ENCODE data around the gene THUMPD3. TPM values are rescaled to one million over a fixed set of nuclear protein-coding genes. Genes with fewer than 3 reads are reported as not detected.
A peak's percentile ranks its signal among the peaks of the same experiment; 100 is the strongest.

THUMPD3 gene
- total RNA-seq, 1 donor from 2014 or later: 32.7 TPM

- no peak for DNase-seq (ENCODE audit: low read depth)
- TF ChIP-seq CTCF (IDR thresholded peaks at IDR 0.05; ENCODE audit: insufficient read depth, low read depth, low read length) (no peak), EZH2 (IDR thresholded peaks at IDR 0.05; ENCODE audit: insufficient read depth, low read length) (no peak)
- H3K9ac ChIP-seq (ENCODE audit: low read length): no peak overlapping the region
- Mint-ChIP-seq H3K4me3 (ENCODE audit: unreplicated experiment) (no peak overlapping the region), H3K27me3 (ENCODE audit: low read depth, unreplicated experiment) (no peaks in the 10 kb centered on the region), H3K36me3 (ENCODE audit: low read depth, unreplicated experiment) (peaks cover 4% of the 10 kb centered on the region), H3K27ac (ENCODE audit: unreplicated experiment) (no peak overlapping the region), H3K9me3 (ENCODE audit: unreplicated experiment) (no peaks in the 10 kb centered on the region), H3K4me1 (ENCODE audit: low read depth, unreplicated experiment) (peaks cover 33% of the 10 kb centered on the region)
- no peak overlapping the region for H3K4me3 ChIP-seq (ENCODE audit: insufficient read depth, low read depth, low read length)
- peaks cover 40% of the 10 kb centered on the region for H3K4me1 ChIP-seq (ENCODE audit: insufficient read depth, low read length)
- H3K9me3 ChIP-seq (ENCODE audit: insufficient read depth, low read depth, low read length): no peaks in the 10 kb centered on the region
- no peak overlapping the region for H3K4me2 ChIP-seq (ENCODE audit: low read length)
- no peaks in the 10 kb centered on the region for H3K79me2 ChIP-seq (ENCODE audit: insufficient read depth, low read length)
- no peak for FAIRE-seq
- no peaks in the 10 kb centered on the region for H4K20me1 ChIP-seq (ENCODE audit: insufficient read depth, low read length)
- no peak overlapping the region for H2AFZ ChIP-seq (ENCODE audit: low read depth, low read length)
- H3K27me3 ChIP-seq (ENCODE audit: insufficient read depth, low read length): no peaks in the 10 kb centered on the region
- H3K36me3 ChIP-seq (ENCODE audit: insufficient read depth, low read length): no peaks in the 10 kb centered on the region
- H3K27ac ChIP-seq (ENCODE audit: low read depth, low read length): no peak overlapping the region
Observed at GRCh38 chr3:9345041-9345440, 17.8 kb upstream of the THUMPD3 start.

GRCh38 chr3:9346141-9346540 lies 16.7 kb upstream of the THUMPD3 start:
- FAIRE-seq (no peak), DNase-seq (ENCODE audit: low read depth) (no peak)
- H4K20me1 ChIP-seq (ENCODE audit: insufficient read depth, low read length): no peaks in the 10 kb centered on the region
- H3K27me3 ChIP-seq (ENCODE audit: insufficient read depth, low read length): no peaks in the 10 kb centered on the region
- no peak overlapping the region for H3K4me2 ChIP-seq (ENCODE audit: low read length)
- H3K9ac ChIP-seq (ENCODE audit: low read length): no peak overlapping the region
- no peaks in the 10 kb centered on the region for H3K9me3 ChIP-seq (ENCODE audit: insufficient read depth, low read depth, low read length)
- peaks cover 4% of the 10 kb centered on the region for H3K36me3 Mint-ChIP-seq (ENCODE audit: low read depth, unreplicated experiment)
- TF ChIP-seq EZH2 (IDR thresholded peaks at IDR 0.05; ENCODE audit: insufficient read depth, low read length): no peak
- TF ChIP-seq CTCF (IDR thresholded peaks at IDR 0.05; ENCODE audit: insufficient read depth, low read depth, low read length): no peak
- no peaks in the 10 kb centered on the region for H3K9me3 Mint-ChIP-seq (ENCODE audit: unreplicated experiment)
- peaks cover 24% of the 10 kb centered on the region for H3K4me1 Mint-ChIP-seq (ENCODE audit: low read depth, unreplicated experiment)
- no peaks in the 10 kb centered on the region for H3K79me2 ChIP-seq (ENCODE audit: insufficient read depth, low read length)
- H3K27ac ChIP-seq (ENCODE audit: low read depth, low read length): peak overlapping the region; percentile 74
- H3K27me3 Mint-ChIP-seq (ENCODE audit: low read depth, unreplicated experiment): no peaks in the 10 kb centered on the region
- H3K4me3 ChIP-seq (ENCODE audit: insufficient read depth, low read depth, low read length): no peak overlapping the region
- no peak overlapping the region for H3K4me3 Mint-ChIP-seq (ENCODE audit: unreplicated experiment)
- H3K27ac Mint-ChIP-seq (ENCODE audit: unreplicated experiment): no peak overlapping the region
- no peaks in the 10 kb centered on the region for H3K36me3 ChIP-seq (ENCODE audit: insufficient read depth, low read length)
- H2AFZ ChIP-seq (ENCODE audit: low read depth, low read length): no peak overlapping the region
- peaks cover 35% of the 10 kb centered on the region for H3K4me1 ChIP-seq (ENCODE audit: insufficient read depth, low read length)

- Histone ChIP-seq H3K4me2 (ENCODE audit: low read length) (peak overlapping the region; percentile 44), H3K27ac (ENCODE audit: low read depth, low read length) (peak overlapping the region; percentile 74), H3K4me1 (ENCODE audit: insufficient read depth, low read length) (peaks cover 35% of the 10 kb centered on the region), H2AFZ (ENCODE audit: low read depth, low read length) (no peak overlapping the region), H3K4me3 (ENCODE audit: insufficient read depth, low read depth, low read length) (no peak overlapping the region), H3K9ac (ENCODE audit: low read length) (peak overlapping the region; percentile 45), H3K36me3 (ENCODE audit: insufficient read depth, low read length) (no peaks in the 10 kb centered on the region), H4K20me1 (ENCODE audit: insufficient read depth, low read length) (no peaks in the 10 kb centered on the region), H3K79me2 (ENCODE audit: insufficient read depth, low read length) (no peaks in the 10 kb centered on the region), H3K27me3 (ENCODE audit: insufficient read depth, low read length) (no peaks in the 10 kb centered on the region), H3K9me3 (ENCODE audit: insufficient read depth, low read depth, low read length) (no peaks in the 10 kb centered on the region)
- H3K27me3 Mint-ChIP-seq (ENCODE audit: low read depth, unreplicated experiment): no peaks in the 10 kb centered on the region
- no peaks in the 10 kb centered on the region for H3K9me3 Mint-ChIP-seq (ENCODE audit: unreplicated experiment)
- H3K27ac Mint-ChIP-seq (ENCODE audit: unreplicated experiment): peak overlapping the region; percentile 54
- TF ChIP-seq EZH2 (IDR thresholded peaks at IDR 0.05; ENCODE audit: insufficient read depth, low read length) (no peak), CTCF (IDR thresholded peaks at IDR 0.05; ENCODE audit: insufficient read depth, low read depth, low read length) (no peak)
- no peak for FAIRE-seq
- H3K36me3 Mint-ChIP-seq (ENCODE audit: low read depth, unreplicated experiment): peaks cover 4% of the 10 kb centered on the region
- no peak overlapping the region for H3K4me3 Mint-ChIP-seq (ENCODE audit: unreplicated experiment)
- H3K4me1 Mint-ChIP-seq (ENCODE audit: low read depth, unreplicated experiment): peaks cover 23% of the 10 kb centered on the region
- peak; percentile 70 for DNase-seq (ENCODE audit: low read depth)
Observed at GRCh38 chr3:9347081-9347480, 15.8 kb upstream of the THUMPD3 start.

Data from astrocyte (in vitro differentiated cells and primary cell).